ENCODE measurements around the gene OTOS.

Gene OTOS

GRCh38 chr2:240140511-240140910, at the start of gene OTOS:
OTOS (minus strand) TSS chr2:240140658; CDS start chr2:240140326, 332 bp downstream.
- DNase-seq (ENCODE audit: low spot score): no peak

GRCh38 chr2:240189686-240190085, 49.2 kb upstream of the OTOS start:
- DNase-seq (ENCODE audit: low spot score): no peak

- no peak for DNase-seq (ENCODE audit: low spot score)
Measured at GRCh38 chr2:240187989-240188590, 47.6 kb upstream of the OTOS start.

GRCh38 chr2:240186191-240186725, 45.8 kb upstream of the OTOS start:
- no peak for DNase-seq (ENCODE audit: low spot score)

GRCh38 chr2:240184656-240185055, 44.2 kb upstream of the OTOS start:
- DNase-seq (ENCODE audit: low spot score): no peak

GRCh38 chr2:240183875-240184590, 43.6 kb upstream of the OTOS start:
- DNase-seq (ENCODE audit: low spot score): no peak

GRCh38 chr2:240183006-240183874, 42.8 kb upstream of the OTOS start:
- DNase-seq (ENCODE audit: low spot score): no peak

- DNase-seq (ENCODE audit: low spot score): no peak
Measured at GRCh38 chr2:240182476-240182875, 42.0 kb upstream of the OTOS start.

GRCh38 chr2:240182001-240182400, 41.5 kb upstream of the OTOS start:
- no peak for DNase-seq (ENCODE audit: low spot score)

- DNase-seq (ENCODE audit: low spot score): no peak
Measured at GRCh38 chr2:240179941-240180666, 39.6 kb upstream of the OTOS start.

GRCh38 chr2:240179186-240179815, 38.8 kb upstream of the OTOS start:
- no peak for DNase-seq (ENCODE audit: low spot score)

GRCh38 chr2:240178564-240178963, 38.1 kb upstream of the OTOS start:
- no peak for DNase-seq (ENCODE audit: low spot score)

GRCh38 chr2:240174496-240174895, 34.0 kb upstream of the OTOS start:
- DNase-seq (ENCODE audit: low spot score): no peak

- DNase-seq (ENCODE audit: low spot score): no peak
Measured at GRCh38 chr2:240172071-240172895, 31.8 kb upstream of the OTOS start.

GRCh38 chr2:240170883-240171282, 30.4 kb upstream of the OTOS start:
- no peak for DNase-seq (ENCODE audit: low spot score)

GRCh38 chr2:240170354-240170735, 29.9 kb upstream of the OTOS start:
- DNase-seq (ENCODE audit: low spot score): no peak

- DNase-seq (ENCODE audit: low spot score): no peak
Measured at GRCh38 chr2:240169486-240170353, 29.3 kb upstream of the OTOS start.

GRCh38 chr2:240168546-240169361, 28.3 kb upstream of the OTOS start:
- DNase-seq (ENCODE audit: low spot score): no peak

- DNase-seq (ENCODE audit: low spot score): no peak
Measured at GRCh38 chr2:240168041-240168440, 27.6 kb upstream of the OTOS start.
